GM19193 (cell line): Measurements from ENCODE around the gene PGLYRP4.

Experiments used
- POLR2A ChIP-seq: IDR thresholded peaks from 4 replicates; pipeline ENCODE4 v1.6.1; 2011; ENCODE audit not compliant: insufficient read depth, insufficient read length; ENCODE audit errors: extremely low read depth

PGLYRP4 gene

DNA sequence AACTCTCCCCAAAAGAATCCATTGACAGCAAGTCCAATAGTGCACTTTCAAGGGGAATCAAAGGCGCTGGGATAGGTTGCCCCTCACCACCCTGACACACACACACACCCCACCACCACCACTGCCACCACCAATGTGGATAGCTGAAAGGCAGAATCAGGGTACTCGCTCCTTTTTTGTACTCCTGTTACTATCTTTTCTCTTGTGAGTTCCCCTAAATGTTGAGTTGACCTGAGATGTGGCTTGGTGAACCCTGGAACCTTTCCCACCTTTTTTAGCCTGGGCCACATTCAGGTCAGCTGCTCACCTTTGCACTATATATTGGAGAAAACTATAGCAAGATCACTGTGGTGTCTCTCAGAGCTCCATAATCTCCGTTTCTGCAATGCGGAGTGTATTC lies 38.4 kb upstream of the PGLYRP4 start:
- no peak for TF ChIP-seq POLR2A

DNA sequence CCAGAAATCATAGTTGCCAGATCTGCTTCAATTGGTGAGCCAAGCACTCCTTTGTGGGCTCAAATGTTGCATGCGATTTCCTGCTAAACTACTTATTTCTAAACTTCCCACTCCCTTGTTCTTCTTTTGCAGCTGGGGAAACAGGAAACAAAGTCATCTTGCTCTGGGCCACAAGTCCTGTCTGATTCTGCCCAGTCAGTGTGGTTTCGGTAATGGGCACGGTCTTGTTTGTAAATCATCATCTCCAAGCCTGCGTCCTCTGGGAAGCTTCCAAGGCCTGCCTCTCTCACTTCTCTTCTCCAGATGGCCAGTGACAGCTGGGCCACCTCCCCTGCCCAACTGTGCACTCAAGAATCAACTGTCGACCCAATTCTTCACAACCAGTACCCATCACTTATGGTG lies 37.9 kb upstream of the PGLYRP4 start:
- no peak for TF ChIP-seq POLR2A

DNA sequence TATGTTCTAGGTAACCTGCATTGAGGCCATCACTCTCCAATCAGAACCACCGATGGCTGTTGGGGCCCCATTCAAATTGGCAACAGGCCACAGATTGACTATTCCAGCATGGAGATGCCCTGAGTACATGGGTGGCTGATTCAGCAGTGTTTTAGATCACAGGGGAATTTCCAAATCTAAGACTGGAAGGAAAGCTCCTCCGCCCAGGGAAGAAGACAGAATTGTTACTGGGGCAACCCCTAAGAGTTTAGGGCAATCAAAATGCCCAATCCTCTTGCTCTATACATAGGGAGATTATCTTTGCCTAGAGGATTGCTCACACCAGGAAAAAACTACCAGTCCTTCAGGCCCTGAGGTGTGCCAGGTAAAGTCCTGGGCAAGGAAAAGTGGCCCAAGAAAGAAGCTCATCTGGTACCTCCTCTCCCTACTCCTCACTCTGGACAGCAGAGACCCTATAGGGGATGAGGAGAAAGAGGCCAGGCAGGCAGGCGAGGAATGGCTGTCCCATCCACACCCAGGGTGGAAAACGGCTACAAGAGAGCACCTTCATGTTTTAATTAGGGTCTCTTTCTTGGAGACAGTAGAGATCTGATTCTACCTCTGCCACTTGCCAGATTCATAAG lies 36.4 kb upstream of the PGLYRP4 start:
- TF ChIP-seq POLR2A = no peak

DNA sequence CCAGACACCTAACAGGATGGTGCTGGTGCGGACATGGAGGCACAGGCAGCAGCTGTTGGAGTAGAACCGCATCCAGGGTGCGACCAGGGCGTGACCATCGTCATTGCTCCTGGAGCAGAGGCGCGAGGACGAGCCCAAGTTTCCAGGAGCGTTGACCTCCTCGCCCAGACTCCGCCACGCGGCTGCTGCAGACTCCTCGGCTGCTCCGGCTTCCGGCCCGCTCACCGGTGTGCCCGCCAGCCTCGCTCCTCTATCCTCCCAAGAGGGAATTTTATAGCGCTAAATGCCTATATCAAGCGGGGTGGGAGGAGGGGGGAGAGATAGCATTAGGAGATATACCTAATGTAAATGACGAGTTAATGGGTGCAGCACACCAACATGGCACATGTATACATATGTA lies 32.1 kb upstream of the PGLYRP4 start:
- no peak for TF ChIP-seq POLR2A

DNA sequence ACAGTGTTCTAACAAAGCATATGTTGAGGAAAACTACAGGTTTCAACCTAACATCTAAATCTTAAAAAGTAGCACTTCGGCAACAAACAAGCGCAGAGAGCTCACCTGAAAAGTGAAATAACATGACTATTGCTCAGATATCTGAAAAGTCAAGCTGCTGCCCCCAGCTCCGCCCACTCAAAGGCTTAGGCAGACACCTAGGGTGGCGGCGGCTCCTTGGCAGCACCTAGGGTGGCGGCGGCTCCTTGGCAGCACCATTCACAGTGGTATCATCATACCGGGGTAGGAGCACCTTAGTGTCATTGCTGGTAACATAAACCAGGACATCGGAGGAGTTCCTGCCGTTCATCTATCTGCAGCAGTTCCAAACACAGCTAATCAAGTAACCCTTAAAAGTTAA lies 30.9 kb upstream of the PGLYRP4 start:
- no peak for TF ChIP-seq POLR2A

DNA sequence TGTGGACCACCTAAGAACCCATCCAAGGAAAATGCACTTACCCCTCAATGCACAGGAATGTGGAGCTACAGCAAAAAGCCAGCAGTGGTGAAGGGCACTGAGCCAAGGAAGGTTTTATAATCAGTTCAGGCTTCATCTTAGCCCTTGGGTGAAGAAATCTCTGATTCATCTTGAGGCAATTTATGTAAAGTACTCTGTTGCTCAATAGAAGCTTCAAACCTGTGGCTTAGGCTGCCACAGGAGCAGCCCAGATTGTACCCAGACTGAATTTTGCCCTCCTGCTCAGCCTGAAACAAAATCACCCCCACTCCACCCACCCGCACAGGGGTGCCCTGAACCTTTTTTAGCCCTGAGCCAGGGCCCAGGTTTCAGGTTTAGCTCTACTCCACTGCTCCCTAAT lies 26.9 kb upstream of the PGLYRP4 start, which contains the start of gene S100A12:
TSS of gene S100A12 (minus strand) at position 111 of the 400 bp plus-strand sequence. CDS start 1,029 bp downstream, outside the sequence.
- TF ChIP-seq POLR2A = no peak

DNA sequence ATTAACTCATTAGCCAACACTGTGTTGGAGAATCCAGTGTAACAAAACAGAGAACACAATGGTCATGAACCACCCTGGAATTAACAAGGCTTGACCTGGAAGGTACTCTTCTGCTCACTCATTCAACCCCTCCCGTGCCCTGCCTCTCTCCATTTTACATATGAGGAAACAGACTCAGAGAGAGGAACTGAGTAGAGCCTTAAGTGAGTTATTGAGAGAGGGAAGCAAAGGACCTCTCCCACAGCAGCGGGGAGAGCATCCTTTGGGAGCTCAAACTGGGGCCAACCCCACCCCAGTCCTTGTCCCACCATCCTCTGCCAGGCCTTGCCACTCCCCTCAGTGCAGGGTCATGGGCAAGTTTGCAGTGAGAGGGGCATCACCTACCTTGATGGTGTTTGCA lies 25.4 kb upstream of the PGLYRP4 start:
- TF ChIP-seq POLR2A = no peak

DNA sequence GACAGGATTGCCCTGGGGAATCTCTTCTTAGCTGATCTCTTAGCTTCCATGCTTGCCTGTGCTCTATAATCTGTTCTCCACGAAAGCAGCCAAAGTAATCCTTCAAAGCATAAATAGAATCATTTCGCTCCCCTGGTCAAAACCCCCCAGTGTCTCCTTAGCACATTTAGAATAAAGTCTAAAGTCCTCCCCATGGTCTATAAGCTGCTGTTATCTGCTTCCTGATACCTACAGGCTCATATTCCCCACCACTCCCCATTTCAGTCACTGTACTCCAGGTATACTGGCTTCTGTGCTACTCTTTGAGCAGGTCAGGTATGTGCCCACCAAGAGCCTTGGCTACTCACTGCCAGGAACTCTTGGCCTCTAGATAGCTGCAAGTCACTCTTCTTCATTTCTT lies 23.9 kb upstream of the PGLYRP4 start:
- TF ChIP-seq POLR2A = no peak

DNA sequence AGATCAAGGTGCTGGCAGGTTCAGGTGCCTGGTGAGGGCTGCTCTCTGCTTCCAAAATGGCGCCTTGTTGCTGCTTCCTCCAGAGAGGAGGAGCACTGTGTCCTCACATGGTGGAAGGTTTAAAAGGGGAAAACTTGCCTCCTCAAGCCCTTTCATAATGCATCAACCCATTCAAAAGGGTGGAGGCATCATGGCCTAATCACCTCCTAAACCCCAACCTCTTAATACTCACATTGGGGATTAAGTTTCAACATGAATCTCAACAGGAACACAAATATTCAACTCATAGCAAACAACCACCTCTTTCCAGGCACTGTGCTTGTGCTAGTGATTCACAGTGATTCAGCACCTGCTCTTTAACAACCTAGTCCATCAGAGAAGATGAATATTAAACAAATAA lies 22.6 kb upstream of the PGLYRP4 start:
- TF ChIP-seq POLR2A = no peak

DNA sequence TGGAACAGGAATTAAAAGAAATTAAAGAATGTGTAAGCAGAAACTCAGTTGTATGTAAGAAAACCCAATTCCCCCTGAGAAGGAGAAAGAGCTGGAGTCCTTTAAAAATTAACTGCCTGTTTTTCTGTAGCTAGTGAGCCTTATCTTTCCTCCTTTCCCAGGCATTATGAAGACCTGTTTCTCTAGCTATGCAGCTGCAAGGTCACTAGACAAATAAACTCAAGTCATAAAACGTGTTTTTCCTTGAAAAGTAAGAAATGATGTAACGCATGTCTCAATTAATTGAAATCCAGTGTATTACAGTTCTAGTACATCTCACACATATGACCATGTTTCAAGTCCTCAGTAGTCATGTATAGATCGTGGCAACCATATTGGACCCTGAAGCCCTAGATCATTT lies 21.5 kb upstream of the PGLYRP4 start:
- no peak for TF ChIP-seq POLR2A

DNA sequence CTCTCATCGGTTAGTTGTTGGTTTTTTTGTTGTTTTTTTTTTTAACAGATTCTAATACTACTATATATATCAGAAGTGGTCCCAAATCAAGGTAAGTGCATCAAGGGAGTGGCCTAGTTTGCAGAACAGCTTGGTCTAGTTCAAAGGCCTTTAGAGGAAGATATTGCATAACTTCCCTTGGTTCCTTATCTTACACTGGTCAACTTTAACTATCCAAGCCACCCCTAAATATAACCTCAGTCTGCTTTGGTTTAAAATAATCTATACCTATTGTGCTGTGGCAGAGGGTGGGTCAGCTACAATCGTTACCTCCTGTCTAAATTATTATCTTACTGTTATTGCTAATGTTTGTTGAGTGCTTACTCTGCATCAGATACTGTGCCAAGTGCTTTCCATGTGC lies 19.9 kb upstream of the PGLYRP4 start:
- TF ChIP-seq POLR2A = no peak

DNA sequence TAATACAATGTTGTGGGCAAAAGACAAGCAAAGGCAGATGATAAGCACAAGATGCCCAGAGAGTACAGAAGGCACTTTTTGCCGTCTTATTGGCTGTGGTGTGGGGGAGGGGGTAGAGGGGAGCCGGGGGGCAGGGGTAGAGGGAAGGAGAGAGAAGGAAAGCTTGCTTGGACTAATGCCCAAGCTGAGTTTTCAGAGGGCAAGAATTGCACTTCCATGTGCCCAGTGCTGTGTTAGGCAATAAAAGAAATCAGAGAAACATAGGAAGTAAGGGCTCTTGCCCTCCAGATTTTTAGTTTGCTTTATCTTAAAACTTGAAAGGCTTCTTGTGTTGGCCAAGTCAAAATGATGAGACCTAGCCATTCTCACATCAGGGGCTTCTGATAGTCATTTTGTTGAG lies 18.4 kb upstream of the PGLYRP4 start:
- TF ChIP-seq POLR2A = no peak

DNA sequence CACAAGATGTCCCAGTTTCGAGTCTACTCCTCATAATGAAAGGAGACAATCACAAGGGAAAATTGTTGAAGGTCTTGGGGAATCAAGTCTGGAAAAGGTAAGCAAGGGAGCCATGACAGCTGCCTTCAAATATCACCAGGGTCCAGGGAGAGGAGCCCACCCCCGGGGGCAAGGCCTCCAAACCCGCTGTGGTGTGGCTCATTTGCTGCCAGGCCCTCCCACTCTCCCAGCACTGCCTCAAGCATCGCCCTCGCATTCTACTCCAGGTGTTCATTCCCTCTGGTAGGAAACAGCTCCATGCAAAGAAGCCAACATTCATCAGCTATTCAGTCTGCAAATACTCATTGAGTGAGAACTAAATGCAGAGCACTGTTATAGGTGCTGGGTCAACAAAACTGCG lies 17.6 kb upstream of the PGLYRP4 start:
- TF ChIP-seq POLR2A = no peak

DNA sequence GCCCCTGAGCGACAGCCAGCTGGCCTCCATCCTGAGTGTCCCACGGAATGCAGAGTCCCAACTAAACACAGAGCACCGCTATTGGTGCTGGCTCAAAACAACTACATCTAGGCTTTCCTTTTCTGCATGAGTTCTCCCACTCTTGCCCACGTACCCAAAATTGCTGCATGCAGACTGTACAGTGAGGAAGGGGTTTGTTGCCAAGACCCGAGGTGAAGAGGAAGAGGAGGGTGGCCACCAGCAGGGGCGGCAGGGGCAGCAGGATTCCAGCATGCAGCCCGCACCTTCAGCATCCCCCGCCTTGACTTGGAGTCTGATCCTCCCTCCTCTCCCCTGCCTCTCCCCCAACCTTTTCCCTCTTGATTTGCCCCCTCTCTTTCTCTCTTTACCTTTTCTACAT lies 17.1 kb upstream of the PGLYRP4 start:
- TF ChIP-seq POLR2A = no peak

DNA sequence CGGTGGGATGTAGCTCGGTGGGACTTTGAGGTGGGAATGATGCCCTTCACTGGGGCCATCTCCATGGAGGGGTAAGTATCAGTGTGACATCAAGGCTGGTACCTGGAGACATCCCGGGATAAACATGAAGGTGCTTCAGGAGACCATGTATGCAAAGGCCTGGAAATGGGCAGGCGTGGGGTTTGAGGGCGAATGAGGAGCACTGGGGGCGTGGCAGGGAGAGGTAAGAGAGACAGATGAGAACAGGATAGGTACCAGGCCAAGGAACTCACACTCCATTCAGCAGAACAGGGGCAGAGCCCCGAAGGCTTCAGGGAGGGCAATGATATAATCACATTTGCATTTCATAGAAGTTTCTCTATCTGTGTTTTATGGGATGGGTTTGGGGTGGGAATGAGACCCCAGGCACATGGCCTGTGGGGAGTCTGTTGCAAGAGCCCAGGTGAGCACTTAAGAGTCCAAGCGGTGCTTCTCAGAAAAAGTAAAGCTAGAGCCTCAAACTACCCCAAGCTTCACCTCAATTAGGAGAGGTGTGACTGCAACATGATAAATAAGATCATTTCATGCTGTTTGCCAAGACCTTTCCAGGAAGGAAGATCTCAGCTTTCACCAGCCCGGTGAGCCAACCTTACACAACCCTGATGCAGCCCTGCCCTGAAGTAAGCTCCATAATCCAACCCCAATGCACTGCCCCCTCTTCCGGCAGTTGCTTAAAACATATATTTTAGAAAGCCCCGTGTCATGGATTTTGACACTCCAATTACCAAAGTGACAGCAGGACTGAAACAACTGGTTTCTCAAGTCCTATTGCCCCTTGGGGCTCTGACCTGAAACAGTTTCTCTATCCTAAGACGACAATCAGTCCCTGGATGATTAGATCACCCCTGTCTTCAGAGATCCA lies 16.4 kb upstream of the PGLYRP4 start:
- no peak for TF ChIP-seq POLR2A

DNA sequence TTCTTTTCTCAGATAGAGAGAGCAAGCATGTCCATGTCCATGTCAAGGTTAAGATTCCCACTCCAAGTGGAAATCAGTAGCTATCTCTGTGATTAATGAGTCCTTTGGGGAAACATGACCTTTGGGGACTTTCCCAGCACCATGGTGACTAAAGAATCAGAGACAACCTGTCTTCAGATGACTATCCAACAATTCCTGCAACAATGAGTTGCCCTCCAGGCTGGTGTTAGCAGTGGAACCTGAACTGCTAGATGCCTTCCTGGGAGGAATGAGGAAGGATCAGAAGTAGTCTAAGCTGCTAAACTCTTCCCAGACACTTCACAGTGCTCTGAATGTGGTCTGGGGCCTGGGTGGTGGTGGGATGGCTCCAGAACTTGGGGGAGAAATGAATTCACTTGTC lies 15.5 kb upstream of the PGLYRP4 start:
- no peak for TF ChIP-seq POLR2A
